ENCODE measurements around the gene USP47.

- TF ChIP-seq POLR2AphosphoS5 (IDR thresholded peaks at IDR 0.05), result no peak
- no peak for TF ChIP-seq CTCF (IDR thresholded peaks at IDR 0.05 in 8 of 11, conservative IDR thresholded peaks at IDR 0.05 in 3 of 11)
Observed at GRCh38 chr11:11808992-11809615, 32.7 kb upstream of the USP47 start.

Measured in spleen (tissue), 7 donors.